Tibial artery (tissue), 4 donors: ENCODE results near the gene MARCKSL1.
"Not testable (repeated sequence)": the region's sequence is repeated elsewhere in the genome, so short reads cannot be mapped to it uniquely, and the experiment has no call there.

ENCODE experiments used
- DNase-seq, 2 donors: peaks; one replicate each; pipeline ENCODE4 v3.0.0-alpha.2; 2019
- H3K27ac ChIP-seq, 2 donors: fragments of 200-600 bp; sonication (generic) in 1 of 2; 1 replicate in 1 of 2; 2 replicates in 1 of 2; pipeline ENCODE4 v1.5.1; 2018 to 2019; ENCODE audit warnings: mild to moderate bottlenecking in 1 of 2
- H3K27me3 ChIP-seq, 2 donors: fragments of 200-600 bp; sonication (generic) in 1 of 2; one replicate each; pipeline versions ENCODE4 v1.5.1 to v1.6.0; 2016 to 2019
- H3K36me3 ChIP-seq, 3 donors: fragments of 200-600 bp; sonication (generic) in 2 of 3; one replicate each; pipeline ENCODE4 v1.5.1; 2016 to 2019; ENCODE audit warnings: mild to moderate bottlenecking in 2 of 3
- H3K4me1 ChIP-seq, 4 donors: fragments of 200-600 bp; sonication (generic) in 2 of 4; 1 replicate in 3 of 4; 2 replicates in 1 of 4; pipeline ENCODE4 v1.5.1; 2016 to 2019
- H3K4me3 ChIP-seq, 2 donors: fragments of 200-600 bp; sonication (generic) in 1 of 2; 1 replicate in 1 of 2; 2 replicates in 1 of 2; pipeline ENCODE4 v1.5.1; 2018 to 2019; ENCODE audit warnings: mild to moderate bottlenecking in 2 of 2
- H3K9me3 ChIP-seq, 3 donors: fragments of 200-600 bp; sonication (generic) in 1 of 3; one replicate each; pipeline ENCODE4 v1.5.1; 2016 to 2019
- intact Hi-C: fragments of 100-400 bp; cut with DNase I; formaldehyde crosslinking; loops from one replicate; pipeline ENCODE4 v1.15.0; 2023; ENCODE audit warnings: low total_unique reads
- TF ChIP-seq, protein P1 (sequence below), 2 experiments: fragments of 200-600 bp in 1 of 2; fragments of 450-650 bp in 1 of 2; IDR thresholded peaks; one replicate each; pipeline ENCODE4 v1.5.1; 2017 to 2019; ENCODE audit warnings: antibody characterized with exemption in 2 of 2, mild to moderate bottlenecking in 1 of 2, moderate library complexity in 1 of 2

MARCKSL1 gene

GRCh38 chr1:32303358-32303757 lies 32.7 kb downstream of the MARCKSL1 start:
- H3K4me1 ChIP-seq: no peaks in the 10 kb centered on the region
- TF ChIP-seq, protein P1, sequence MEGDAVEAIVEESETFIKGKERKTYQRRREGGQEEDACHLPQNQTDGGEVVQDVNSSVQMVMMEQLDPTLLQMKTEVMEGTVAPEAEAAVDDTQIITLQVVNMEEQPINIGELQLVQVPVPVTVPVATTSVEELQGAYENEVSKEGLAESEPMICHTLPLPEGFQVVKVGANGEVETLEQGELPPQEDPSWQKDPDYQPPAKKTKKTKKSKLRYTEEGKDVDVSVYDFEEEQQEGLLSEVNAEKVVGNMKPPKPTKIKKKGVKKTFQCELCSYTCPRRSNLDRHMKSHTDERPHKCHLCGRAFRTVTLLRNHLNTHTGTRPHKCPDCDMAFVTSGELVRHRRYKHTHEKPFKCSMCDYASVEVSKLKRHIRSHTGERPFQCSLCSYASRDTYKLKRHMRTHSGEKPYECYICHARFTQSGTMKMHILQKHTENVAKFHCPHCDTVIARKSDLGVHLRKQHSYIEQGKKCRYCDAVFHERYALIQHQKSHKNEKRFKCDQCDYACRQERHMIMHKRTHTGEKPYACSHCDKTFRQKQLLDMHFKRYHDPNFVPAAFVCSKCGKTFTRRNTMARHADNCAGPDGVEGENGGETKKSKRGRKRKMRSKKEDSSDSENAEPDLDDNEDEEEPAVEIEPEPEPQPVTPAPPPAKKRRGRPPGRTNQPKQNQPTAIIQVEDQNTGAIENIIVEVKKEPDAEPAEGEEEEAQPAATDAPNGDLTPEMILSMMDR (IDR thresholded peaks at IDR 0.05): no peak
- H3K4me3 ChIP-seq: no peak overlapping the region
- intact Hi-C loops: no loop called here
- DNase-seq: no peak
- H3K27me3 ChIP-seq: no peaks in the 10 kb centered on the region
- H3K27ac ChIP-seq: no peak overlapping the region
- H3K36me3 ChIP-seq: peaks cover 35 to 52% (median 44%) of the 10 kb centered on the region in 3 donors
- no peaks in the 10 kb centered on the region for H3K9me3 ChIP-seq

- no peak overlapping the region for H3K27ac ChIP-seq
These were observed 36.7 kb downstream of the MARCKSL1 start for GRCh38 chr1:32299327-32299726.

DNA sequence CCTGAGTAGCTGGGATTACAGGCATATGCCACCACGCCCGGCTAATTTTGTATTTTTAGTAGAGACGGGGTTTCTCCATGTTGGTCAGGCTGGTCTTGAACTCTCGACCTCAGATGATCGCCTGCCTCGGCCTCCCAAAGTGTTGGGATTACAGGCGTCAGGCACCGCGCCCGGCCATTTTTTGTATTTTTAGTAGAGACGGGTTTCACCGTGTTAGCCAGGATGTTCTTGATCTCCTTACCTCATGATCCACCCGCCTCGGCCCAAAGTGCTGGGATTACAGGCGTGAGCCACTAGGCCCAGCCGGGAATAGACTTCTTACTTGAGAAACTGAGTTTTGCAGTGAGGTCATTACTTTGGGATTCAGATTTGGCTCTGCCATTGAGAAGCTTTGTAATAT lies 37.8 kb downstream of the MARCKSL1 start:
- H3K4me3 ChIP-seq, H3K4me1 ChIP-seq, H3K27me3 ChIP-seq, H3K27ac ChIP-seq, H3K9me3 ChIP-seq, DNase-seq, intact Hi-C loops: not testable (repeated sequence)
- H3K36me3 ChIP-seq: peaks cover 8 to 16% (median 13%) of the 10 kb centered on the region in 3 donors

More at GRCh38 chr1:32299327-32299726, 36.7 kb downstream of the MARCKSL1 start:
- intact Hi-C loops: no loop called here
- no peaks in the 10 kb centered on the region for H3K9me3 ChIP-seq
- no peak overlapping the region for H3K4me3 ChIP-seq
- TF ChIP-seq, protein P1 (IDR thresholded peaks at IDR 0.05): no peak
- no peak for DNase-seq
- peaks cover 19 to 27% (median 24%) of the 10 kb centered on the region in 3 donors for H3K36me3 ChIP-seq
- H3K27me3 ChIP-seq: no peaks in the 10 kb centered on the region
- H3K4me1 ChIP-seq: no peaks in the 10 kb centered on the region

DNA sequence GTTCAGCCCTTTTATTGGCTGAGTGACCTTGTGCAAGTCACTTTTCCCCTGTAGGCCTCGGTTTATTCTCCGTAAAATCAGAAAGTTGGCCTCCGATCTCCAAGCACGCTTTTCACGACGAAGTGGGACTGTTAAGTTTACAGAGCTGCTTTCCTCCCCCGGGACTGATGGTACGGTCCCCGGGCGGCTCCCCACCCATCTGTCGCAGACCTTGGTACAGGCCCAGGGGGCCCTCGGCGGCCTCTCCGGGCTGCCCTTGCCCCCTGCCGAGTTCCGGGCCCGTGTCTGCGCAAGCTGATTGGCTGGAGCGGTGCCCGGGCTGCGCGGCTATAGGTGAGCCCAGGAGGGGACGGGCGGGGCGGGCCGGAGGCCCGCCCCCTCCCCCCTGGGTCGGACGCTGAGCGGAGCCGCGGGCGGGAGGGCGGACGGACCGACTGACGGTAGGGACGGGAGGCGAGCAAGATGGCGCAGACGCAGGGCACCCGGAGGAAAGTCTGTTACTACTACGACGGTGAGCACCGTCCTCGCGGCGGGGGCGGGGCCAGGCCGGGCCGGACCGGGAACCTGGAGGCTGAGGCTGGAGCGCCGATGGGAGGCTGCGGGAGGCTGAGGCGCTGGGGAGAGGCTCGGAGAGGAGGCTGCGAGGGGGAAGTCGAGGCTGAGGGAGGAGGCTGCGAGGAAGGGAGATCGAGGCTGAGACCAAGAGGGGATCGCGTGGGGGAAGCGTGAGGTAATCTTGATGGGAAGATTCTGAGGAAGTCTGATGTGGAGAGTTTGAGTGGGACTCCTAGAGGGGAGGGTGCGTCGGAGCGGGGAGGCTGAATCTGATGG lies 44.1 kb downstream of the MARCKSL1 start, which contains the start of gene HDAC1:
Gene HDAC1 (plus strand): TSS at position 376 of the 831 bp plus-strand sequence. CDS start 87 bp downstream, at position 463.
- Histone ChIP-seq H3K9me3 (no peaks in the 10 kb centered on the region), H3K27me3 (no peaks in the 10 kb centered on the region), H3K4me3 (peak within 1 kb of the TSS; percentile 81 to 90), H3K4me1 (peaks cover 0 to 15% (median 6%) of the 10 kb centered on the region in 4 donors), H3K36me3 (no peaks in the 10 kb centered on the region), H3K27ac (peak within 1 kb of the TSS; percentile 89 to 90)
- intact Hi-C loops: loop anchor here (5.0 kb wide), 1 partner anchor 70 kb away; the partner anchor contains the start of genes EIF3I and TMEM234
- peak; percentile 93 to 97 for DNase-seq
- TF ChIP-seq, protein P1 (IDR thresholded peaks at IDR 0.05): no peak

DNA sequence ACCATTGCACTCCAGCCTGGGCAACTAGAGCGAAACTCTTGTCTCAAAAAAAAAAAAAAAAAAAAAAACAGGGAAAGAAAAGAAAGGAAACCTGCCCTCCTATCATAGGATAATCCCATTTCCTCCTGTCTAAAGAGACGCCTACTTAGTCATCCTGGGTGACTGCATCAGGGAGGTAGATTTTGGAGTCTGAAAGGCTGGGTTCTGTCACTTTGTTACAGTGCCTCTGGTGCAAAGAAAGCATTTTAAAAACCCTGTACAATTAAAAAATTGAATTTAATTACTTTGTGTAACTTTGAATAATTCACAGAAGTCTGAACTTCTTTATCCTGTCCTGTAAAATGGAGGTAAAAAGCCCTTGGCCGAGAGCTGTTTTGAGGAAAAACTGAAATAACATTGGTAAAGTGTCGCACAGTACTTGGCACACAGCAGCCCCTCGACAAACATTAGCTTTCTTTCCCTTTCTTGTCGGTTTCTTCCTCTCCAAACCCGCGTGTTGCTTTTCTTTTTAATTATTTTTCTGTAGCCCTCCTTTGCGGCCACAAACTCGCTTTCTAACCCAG lies 44.8 kb downstream of the MARCKSL1 start:
- TF ChIP-seq, protein P1 (IDR thresholded peaks at IDR 0.05): no peak
- intact Hi-C loops: loop anchor here (5.0 kb wide), 1 partner anchor 69 kb away; the partner anchor contains the start of genes EIF3I and TMEM234
- DNase-seq: no peak
- Histone ChIP-seq H3K27ac (peak overlapping the region; percentile 89 to 90), H3K27me3 (no peaks in the 10 kb centered on the region), H3K36me3 (no peaks in the 10 kb centered on the region), H3K9me3 (no peaks in the 10 kb centered on the region), H3K4me3 (peak overlapping the region; percentile 81 to 90), H3K4me1 (peaks cover 0 to 15% (median 6%) of the 10 kb centered on the region in 4 donors)

DNA sequence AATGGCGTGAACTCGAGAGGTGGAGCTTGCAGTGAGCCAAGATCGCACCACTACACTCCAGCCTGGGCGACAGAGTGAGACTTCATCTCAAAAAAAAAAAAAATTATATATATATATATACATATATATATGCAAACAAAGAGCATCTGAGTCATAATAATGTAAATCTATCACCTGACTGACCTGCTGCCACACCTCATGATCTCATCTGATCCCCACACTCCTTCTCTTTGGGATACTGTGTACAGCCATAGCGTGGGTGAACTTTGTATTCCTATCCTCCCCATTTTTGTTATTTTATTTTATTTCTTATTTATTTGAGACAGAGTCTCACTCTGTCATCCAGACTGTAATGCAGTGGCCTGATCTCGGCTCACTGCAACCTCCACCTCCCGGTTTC lies 46.8 kb downstream of the MARCKSL1 start:
- Histone ChIP-seq H3K36me3 (no peaks in the 10 kb centered on the region), H3K27me3 (no peaks in the 10 kb centered on the region), H3K4me3 (no peak overlapping the region), H3K27ac (no peak overlapping the region), H3K9me3 (no peaks in the 10 kb centered on the region), H3K4me1 (peaks cover 0 to 15% (median 6%) of the 10 kb centered on the region in 4 donors)
- intact Hi-C loops: no loop called here
- no peak for DNase-seq
- TF ChIP-seq, protein P1 (IDR thresholded peaks at IDR 0.05): no peak
